Parathyroid adenoma (tissue), 2 donors: ENCODE measurements around the gene PCSK9.

Experiments used
- H2AFZ ChIP-seq: fragments of 300-600 bp; sonication (generic); one replicate; pipeline ENCODE4 v1.7.0; 2017; ENCODE audit warnings: antibody characterized with exemption, mild to moderate bottlenecking
- H3K27ac ChIP-seq: fragments of 300-600 bp; sonication (generic); one replicate; pipeline ENCODE4 v1.7.0; 2017
- H3K27me3 ChIP-seq: fragments of 300-600 bp; sonication (generic); one replicate; pipeline ENCODE4 v1.7.0; 2017; ENCODE audit warnings: low read length; ENCODE audit not compliant: control insufficient read depth, insufficient read depth
- H3K36me3 ChIP-seq: fragments of 300-600 bp; sonication (generic); one replicate; pipeline ENCODE4 v1.7.0; 2017; ENCODE audit warnings: low read length; ENCODE audit not compliant: control insufficient read depth, insufficient read depth
- H3K4me1 ChIP-seq: fragments of 300-600 bp; sonication (generic); one replicate; pipeline ENCODE4 v1.7.0; 2017; ENCODE audit warnings: control low read depth
- H3K4me2 ChIP-seq: fragments of 300-600 bp; sonication (generic); one replicate; pipeline ENCODE4 v1.7.0; 2017; ENCODE audit warnings: low read length
- H3K4me3 ChIP-seq: fragments of 300-600 bp; sonication (generic); one replicate; pipeline ENCODE4 v1.7.0; 2017; ENCODE audit warnings: low read depth, low read length
- H3K79me2 ChIP-seq: fragments of 300-600 bp; sonication (generic); one replicate; pipeline ENCODE4 v1.7.0; 2017; ENCODE audit warnings: control low read depth
- H3K9ac ChIP-seq: fragments of 300-600 bp; sonication (generic); one replicate; pipeline ENCODE4 v1.7.0; 2017; ENCODE audit warnings: mild to moderate bottlenecking
- H3K9me3 ChIP-seq: fragments of 300-600 bp; sonication (generic); one replicate; pipeline ENCODE4 v1.7.0; 2017; ENCODE audit warnings: low read length; ENCODE audit not compliant: control insufficient read depth
- TF ChIP-seq, protein P1 (sequence below): fragments of 300-600 bp; sonication (generic); IDR thresholded peaks from one replicate; pipeline ENCODE4 v1.7.0; 2017; ENCODE audit warnings: antibody characterized with exemption, mild to moderate bottlenecking
- donor health status: primary hyperparathyroidism.

Gene PCSK9

DNA sequence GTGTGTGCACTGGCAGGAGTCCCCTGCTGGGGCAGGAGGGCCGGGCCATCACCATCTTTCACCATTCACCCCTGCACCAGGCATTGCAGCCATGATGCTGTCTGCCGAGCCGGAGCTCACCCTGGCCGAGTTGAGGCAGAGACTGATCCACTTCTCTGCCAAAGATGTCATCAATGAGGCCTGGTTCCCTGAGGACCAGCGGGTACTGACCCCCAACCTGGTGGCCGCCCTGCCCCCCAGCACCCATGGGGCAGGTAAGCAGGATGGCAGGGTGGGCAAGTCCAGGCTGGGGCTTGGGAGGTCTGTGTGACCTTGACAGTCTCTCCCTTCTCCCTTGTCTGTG is 18.6 kb downstream of the PCSK9 start:
- TF ChIP-seq, protein P1, sequence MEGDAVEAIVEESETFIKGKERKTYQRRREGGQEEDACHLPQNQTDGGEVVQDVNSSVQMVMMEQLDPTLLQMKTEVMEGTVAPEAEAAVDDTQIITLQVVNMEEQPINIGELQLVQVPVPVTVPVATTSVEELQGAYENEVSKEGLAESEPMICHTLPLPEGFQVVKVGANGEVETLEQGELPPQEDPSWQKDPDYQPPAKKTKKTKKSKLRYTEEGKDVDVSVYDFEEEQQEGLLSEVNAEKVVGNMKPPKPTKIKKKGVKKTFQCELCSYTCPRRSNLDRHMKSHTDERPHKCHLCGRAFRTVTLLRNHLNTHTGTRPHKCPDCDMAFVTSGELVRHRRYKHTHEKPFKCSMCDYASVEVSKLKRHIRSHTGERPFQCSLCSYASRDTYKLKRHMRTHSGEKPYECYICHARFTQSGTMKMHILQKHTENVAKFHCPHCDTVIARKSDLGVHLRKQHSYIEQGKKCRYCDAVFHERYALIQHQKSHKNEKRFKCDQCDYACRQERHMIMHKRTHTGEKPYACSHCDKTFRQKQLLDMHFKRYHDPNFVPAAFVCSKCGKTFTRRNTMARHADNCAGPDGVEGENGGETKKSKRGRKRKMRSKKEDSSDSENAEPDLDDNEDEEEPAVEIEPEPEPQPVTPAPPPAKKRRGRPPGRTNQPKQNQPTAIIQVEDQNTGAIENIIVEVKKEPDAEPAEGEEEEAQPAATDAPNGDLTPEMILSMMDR: no peak
- H3K9ac ChIP-seq: no peak overlapping the region
- H2AFZ ChIP-seq: no peak overlapping the region
- H3K9me3 ChIP-seq: no peaks in the 10 kb centered on the region
- no peak overlapping the region for H3K4me2 ChIP-seq
- H3K36me3 ChIP-seq: no peaks in the 10 kb centered on the region
- no peaks in the 10 kb centered on the region for H3K79me2 ChIP-seq
- H3K27ac ChIP-seq: no peak overlapping the region
- no peaks in the 10 kb centered on the region for H3K4me1 ChIP-seq
- no peak overlapping the region for H3K4me3 ChIP-seq
- H3K27me3 ChIP-seq: no peaks in the 10 kb centered on the region

DNA sequence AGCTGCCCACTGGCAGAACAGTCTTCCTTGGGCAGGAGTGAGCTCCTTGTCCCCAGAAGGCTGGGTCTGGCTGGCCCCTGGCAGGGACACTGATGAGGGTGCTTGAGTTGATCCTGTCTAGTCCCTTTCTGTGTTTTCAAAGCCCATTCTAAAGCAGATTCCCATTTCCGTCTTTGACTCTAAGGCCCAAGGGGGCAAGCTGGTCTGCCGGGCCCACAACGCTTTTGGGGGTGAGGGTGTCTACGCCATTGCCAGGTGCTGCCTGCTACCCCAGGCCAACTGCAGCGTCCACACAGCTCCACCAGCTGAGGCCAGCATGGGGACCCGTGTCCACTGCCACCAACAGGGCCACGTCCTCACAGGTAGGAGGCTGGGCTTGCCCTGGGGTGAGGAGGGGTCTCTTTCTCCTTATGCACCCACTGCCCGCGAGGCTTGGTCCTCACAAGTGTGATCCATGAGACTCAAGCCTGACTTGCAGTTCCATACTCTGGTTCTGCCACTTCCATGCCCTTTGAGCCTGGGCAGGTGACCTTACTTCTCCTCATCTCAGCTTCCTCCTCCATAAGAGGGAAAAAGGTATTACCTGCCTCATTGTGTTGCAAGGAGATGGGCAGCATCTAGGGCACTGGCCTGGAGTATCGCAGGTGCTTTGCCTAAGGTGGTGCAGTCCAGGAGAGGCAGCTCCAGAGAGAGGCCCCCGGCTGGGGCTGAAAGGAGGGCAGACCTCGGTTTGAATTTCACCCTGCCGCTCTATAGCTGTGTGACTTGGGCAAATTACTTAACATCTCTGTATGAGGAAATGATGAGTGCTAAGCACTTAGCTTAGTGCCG is 20.2 kb downstream of the PCSK9 start:
- no peak overlapping the region for H3K4me3 ChIP-seq
- H3K4me2 ChIP-seq: no peak overlapping the region
- no peaks in the 10 kb centered on the region for H3K36me3 ChIP-seq
- no peak overlapping the region for H3K27ac ChIP-seq
- H3K27me3 ChIP-seq: no peaks in the 10 kb centered on the region
- no peaks in the 10 kb centered on the region for H3K9me3 ChIP-seq
- no peak overlapping the region for H2AFZ ChIP-seq
- H3K9ac ChIP-seq: no peak overlapping the region
- no peaks in the 10 kb centered on the region for H3K79me2 ChIP-seq
- H3K4me1 ChIP-seq: no peaks in the 10 kb centered on the region
- TF ChIP-seq, protein P1: no peak

DNA sequence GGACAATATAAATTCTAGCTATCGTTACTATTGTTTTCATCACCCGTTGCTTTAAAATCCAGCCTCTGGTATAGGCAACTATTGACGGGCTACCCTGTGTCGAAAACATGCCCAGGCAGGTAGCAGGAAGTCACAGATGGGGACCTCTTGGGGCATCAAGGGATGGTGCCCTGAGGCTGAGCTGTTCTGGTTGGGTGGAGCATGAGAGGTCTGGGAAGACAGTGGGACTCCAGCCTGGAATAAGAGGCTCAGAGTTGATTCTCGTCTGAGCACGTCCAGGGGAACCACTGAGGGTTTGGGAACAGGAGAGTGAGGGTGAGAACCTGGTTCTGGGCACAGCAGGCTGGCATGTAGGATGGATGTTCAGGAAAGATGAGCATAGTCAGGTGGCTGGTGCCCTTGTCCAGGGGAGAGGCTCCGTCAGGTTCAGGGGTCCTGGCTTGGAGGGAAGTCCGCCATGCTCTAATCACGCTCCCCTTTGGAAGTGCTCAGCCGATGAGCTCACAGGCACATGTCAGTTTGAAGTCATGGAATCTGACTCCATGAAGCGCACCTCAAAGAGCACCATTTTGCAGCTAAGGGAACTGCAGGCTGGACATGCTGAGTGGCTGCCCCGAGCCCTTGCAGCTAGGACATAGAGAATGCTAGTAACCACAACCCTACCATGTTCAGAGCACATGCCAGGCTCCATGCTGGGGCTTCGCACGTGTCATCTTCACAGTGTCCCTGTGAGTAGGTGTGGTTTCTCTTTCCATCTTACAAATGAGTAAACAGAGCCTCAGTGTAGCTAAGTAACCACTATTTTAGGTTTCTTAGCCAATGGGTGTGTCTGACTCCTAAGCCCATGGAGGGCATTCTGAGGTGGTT is 21.0 kb downstream of the PCSK9 start:
- Histone ChIP-seq H3K4me2 (no peak overlapping the region), H3K9ac (no peak overlapping the region), H3K9me3 (no peaks in the 10 kb centered on the region), H3K4me3 (no peak overlapping the region), H3K27me3 (no peaks in the 10 kb centered on the region), H3K4me1 (peaks cover 5% of the 10 kb centered on the region), H3K79me2 (no peaks in the 10 kb centered on the region), H2AFZ (no peak overlapping the region), H3K36me3 (no peaks in the 10 kb centered on the region), H3K27ac (no peak overlapping the region)
- TF ChIP-seq, protein P1: no peak

DNA sequence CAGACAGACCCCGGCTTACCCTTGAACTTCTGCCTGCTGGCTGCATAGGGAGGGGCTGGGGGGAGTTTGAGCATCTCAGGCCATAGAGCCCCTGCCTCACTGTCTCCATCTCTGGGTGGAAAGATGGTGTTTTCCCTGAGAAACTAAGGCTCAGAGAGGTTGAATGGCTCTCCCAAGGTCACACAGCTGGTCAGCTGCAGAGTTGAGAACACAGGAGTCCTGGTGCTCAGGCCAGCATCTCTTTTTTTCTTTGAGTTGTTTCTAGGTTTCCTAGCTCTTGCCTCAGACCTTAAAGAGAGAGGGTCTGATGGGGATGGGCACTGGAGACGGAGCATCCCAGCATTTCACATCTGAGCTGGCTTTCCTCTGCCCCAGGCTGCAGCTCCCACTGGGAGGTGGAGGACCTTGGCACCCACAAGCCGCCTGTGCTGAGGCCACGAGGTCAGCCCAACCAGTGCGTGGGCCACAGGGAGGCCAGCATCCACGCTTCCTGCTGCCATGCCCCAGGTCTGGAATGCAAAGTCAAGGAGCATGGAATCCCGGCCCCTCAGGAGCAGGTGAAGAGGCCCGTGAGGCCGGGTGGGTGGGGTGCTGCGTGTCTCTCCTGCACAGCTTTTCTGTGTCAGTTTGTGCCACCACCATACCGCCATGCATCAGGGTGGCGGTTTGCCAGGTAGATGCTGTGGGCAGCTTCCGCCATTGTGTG is 21.8 kb downstream of the PCSK9 start:
- no peak overlapping the region for H3K4me3 ChIP-seq
- no peaks in the 10 kb centered on the region for H3K79me2 ChIP-seq
- H3K9me3 ChIP-seq: no peaks in the 10 kb centered on the region
- H3K9ac ChIP-seq: no peak overlapping the region
- H2AFZ ChIP-seq: no peak overlapping the region
- H3K27ac ChIP-seq: no peak overlapping the region
- peaks cover 5% of the 10 kb centered on the region for H3K4me1 ChIP-seq
- TF ChIP-seq, protein P1: no peak
- no peaks in the 10 kb centered on the region for H3K36me3 ChIP-seq
- H3K27me3 ChIP-seq: no peaks in the 10 kb centered on the region
- H3K4me2 ChIP-seq: no peak overlapping the region
